Body of pancreas (tissue), 4 donors: ENCODE data around the gene CYP4V2. TPM values are rescaled to one million over a fixed set of nuclear protein-coding genes. Genes with fewer than 3 reads are reported as not detected.

Experiments used
- ATAC-seq: fragments of 150-250 bp; one replicate; pipeline ENCODE4 v1.9.1; 2016
- DNase-seq, 4 donors: peaks; one replicate each; pipeline ENCODE4 v3.0.0-alpha.2; 2019
- H3K27ac ChIP-seq, 4 donors: fragments of 200-600 bp; sonication (generic); 1 replicate in 3 of 4; 2 replicates in 1 of 4; pipeline versions ENCODE4 v1.5.1 to v1.6.1; 2016 to 2019; ENCODE audit warnings: mild to moderate bottlenecking in 1 of 4, mixed read lengths in 1 of 4, moderate library complexity in 1 of 4
- H3K27me3 ChIP-seq, 2 donors: fragments of 200-600 bp; sonication (generic); one replicate each; pipeline ENCODE4 v1.6.0; 2016; ENCODE audit warnings: mild to moderate bottlenecking in 1 of 2
- H3K36me3 ChIP-seq, 2 donors: fragments of 200-600 bp; sonication (generic); replicated peaks in 1 of 2; 2 replicates each; pipeline ENCODE4 v1.5.1; 2016; ENCODE audit warnings: low read depth in 2 of 2; ENCODE audit not compliant: insufficient read depth in 1 of 2
- H3K4me1 ChIP-seq: fragments of 200-600 bp; sonication (generic); one replicate; pipeline ENCODE4 v1.6.0; 2016
- H3K4me3 ChIP-seq, 2 donors: fragments of 200-600 bp; sonication (generic); 1 replicate in 1 of 2; 2 replicates in 1 of 2; pipeline ENCODE4 v1.5.1; 2016 to 2019
- H3K9me3 ChIP-seq, 3 donors: fragments of 200-600 bp; sonication (generic); 1 replicate in 2 of 3; 2 replicates in 1 of 3; pipeline ENCODE4 v1.5.1; 2016
- CTCF ChIP-seq, 7 experiments: fragments of 450-650 bp in 4 of 7; fragments of 200-600 bp in 3 of 7; sonication (generic) in 3 of 7; IDR thresholded peaks; one replicate each; pipeline ENCODE4 v1.5.1; 2016 to 2019; ENCODE audit warnings: antibody characterized with exemption in 7 of 7
- POLR2A ChIP-seq, 3 donors: fragments of 450-650 bp; IDR thresholded peaks; one replicate each; pipeline ENCODE4 v1.6.1; 2016; ENCODE audit warnings: antibody characterized with exemption in 3 of 3, mild to moderate bottlenecking in 2 of 3
- WGBS, 2 donors: methylation state at CpG; one replicate each; pipeline ENCODE4 v1.1.5; 2017; 5-methylcytosine and 5-hydroxymethylcytosine counted together
- intact Hi-C: fragments of 100-400 bp; cut with DNase I; formaldehyde crosslinking; loops from one replicate; pipeline ENCODE4 v1.15.1; 2023
- total RNA-seq, 2 donors: library from RNA; depleted of rRNA; stranded (reverse); fragments of >200 nt; gene quantifications; one replicate each; pipeline ENCODE4 v1.1.0, GENCODE V29; 2016

Gene CYP4V2
- total RNA-seq, 2 donors from 2014 or later = 62.8 to 65.3 TPM

DNA sequence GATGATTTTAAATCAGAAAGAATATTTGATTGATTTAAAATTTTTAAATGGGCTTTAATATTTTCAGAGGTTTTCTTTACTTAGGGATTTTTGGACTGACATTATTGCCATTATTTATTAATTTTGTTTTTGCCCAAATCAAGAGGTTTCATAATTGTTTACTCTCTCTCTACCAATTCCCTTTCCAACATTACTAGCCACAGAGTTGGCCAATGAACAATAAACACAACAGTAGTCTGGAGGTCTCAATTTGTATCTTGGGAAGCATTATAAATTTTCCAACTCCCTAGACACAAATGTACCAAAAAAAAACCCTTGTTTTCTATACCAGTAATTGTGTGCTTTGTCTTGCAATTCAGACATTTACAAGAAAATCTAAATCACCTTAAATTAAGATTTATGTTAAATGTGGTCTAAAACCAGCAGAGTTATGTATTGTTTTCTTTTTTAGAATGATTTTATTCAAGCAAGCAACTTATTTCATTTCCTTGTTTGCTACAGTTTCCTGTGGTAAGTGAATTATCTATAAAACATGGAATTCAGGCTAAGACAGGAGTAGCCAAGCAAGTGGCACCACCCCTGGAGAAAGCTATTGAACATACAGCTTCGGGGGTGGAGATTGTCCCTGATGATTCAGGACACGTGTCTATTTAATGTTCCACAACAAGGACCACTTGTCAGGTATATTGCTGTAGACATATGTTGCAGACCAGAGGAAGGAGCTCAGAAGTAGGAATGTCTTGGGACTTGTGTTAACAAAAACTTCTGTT lies 36.6 kb downstream of the CYP4V2 start:
- Histone ChIP-seq H3K4me1 (peaks cover 8% of the 10 kb centered on the region), H3K27me3 (no peaks in the 10 kb centered on the region), H3K36me3 (no peaks in the 10 kb centered on the region), H3K9me3 (peaks cover 0 to 19% (median 0%) of the 10 kb centered on the region in 3 donors), H3K27ac (peak overlapping the region in 2 of 4 donors; percentile 37 to 43), H3K4me3 (no peak overlapping the region)
- no peak for DNase-seq
- intact Hi-C loops = no loop called here
- TF ChIP-seq POLR2A (IDR thresholded peaks at IDR 0.05) (no peak), CTCF (IDR thresholded peaks at IDR 0.05) (no peak)
- WGBS, 2 donors = 12 to 16% methylated on average over 2 of the region's 2 CpGs
- ATAC-seq = peak; percentile 38

DNA sequence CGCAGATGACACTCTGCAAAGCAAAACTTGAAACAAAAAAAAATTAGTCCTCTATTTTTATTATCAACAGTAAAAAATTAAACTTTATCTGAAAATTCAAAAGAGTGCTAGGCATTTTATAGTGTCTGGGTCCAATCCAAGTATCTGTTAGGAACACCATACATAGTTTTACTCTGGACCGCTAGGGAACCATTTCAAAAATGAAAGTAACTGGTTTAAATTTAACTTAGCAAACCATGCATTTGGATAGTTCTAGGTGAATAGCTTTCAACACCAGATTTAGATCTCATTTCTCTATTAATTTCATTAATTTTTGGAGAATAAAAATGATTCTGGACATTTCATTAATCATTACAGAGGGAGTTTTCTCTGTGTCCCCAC lies 37.1 kb downstream of the CYP4V2 start:
- Histone ChIP-seq H3K27me3 (no peaks in the 10 kb centered on the region), H3K9me3 (peaks cover 0 to 19% (median 0%) of the 10 kb centered on the region in 3 donors), H3K4me3 (no peak overlapping the region), H3K27ac (peak overlapping the region in 2 of 4 donors; percentile 37 to 43), H3K36me3 (no peaks in the 10 kb centered on the region), H3K4me1 (peaks cover 8% of the 10 kb centered on the region)
- DNase-seq = no peak
- 56 to 58% methylated on average over 2 of the region's 2 CpGs for WGBS, 2 donors
- intact Hi-C loops = no loop called here
- ATAC-seq = peak; percentile 33
- peak in 4 of 7 experiments; percentile 0 to 20 (median 13) for TF ChIP-seq CTCF (IDR thresholded peaks at IDR 0.05)
- TF ChIP-seq POLR2A (IDR thresholded peaks at IDR 0.05) = no peak

- DNase-seq (no peak), ATAC-seq (no peak)
- Histone ChIP-seq H3K9me3 (no peaks in the 10 kb centered on the region), H3K27ac (no peak overlapping the region), H3K36me3 (no peaks in the 10 kb centered on the region), H3K4me3 (no peak overlapping the region), H3K4me1 (no peaks in the 10 kb centered on the region), H3K27me3 (no peaks in the 10 kb centered on the region)
- WGBS, 2 donors = 16 to 24% methylated on average over 2 of the region's 2 CpGs
- intact Hi-C loops = no loop called here
- no peak for TF ChIP-seq POLR2A (IDR thresholded peaks at IDR 0.05)
- no peak for TF ChIP-seq CTCF (IDR thresholded peaks at IDR 0.05)
Measured at GRCh38 chr4:186234367-186234766, 43.0 kb downstream of the CYP4V2 start.

DNA sequence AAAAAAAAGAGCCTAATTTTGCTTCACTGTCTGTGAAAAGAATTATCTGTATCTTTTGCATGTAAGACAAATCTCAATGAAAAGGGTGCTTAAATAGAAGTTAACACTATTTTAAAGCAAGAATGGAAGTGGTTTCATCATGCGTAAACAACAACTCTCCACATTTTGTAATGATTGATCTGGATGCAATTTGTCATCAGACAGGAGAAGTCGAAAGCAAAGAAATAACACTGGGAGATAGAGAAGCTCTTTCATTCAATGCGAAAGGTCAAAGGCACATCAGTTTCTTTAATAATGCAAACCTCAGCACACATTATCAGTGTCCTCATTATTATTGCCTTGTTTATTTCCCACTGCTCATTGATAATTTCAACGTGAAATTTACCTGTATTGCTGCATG lies 44.8 kb downstream of the CYP4V2 start:
- WGBS, 2 donors = 69 to 70% methylated on average over 4 of the region's 4 CpGs

More for the DNA sequence above, 44.8 kb downstream of the CYP4V2 start:
- no peak overlapping the region for H3K4me3 ChIP-seq
- intact Hi-C loops = no loop called here
- DNase-seq = no peak
- no peaks in the 10 kb centered on the region for H3K4me1 ChIP-seq
- peaks cover 0 to 2% of the 10 kb centered on the region in 2 donors for H3K36me3 ChIP-seq
- no peak overlapping the region for H3K27ac ChIP-seq
- TF ChIP-seq POLR2A (IDR thresholded peaks at IDR 0.05) (no peak), CTCF (IDR thresholded peaks at IDR 0.05) (no peak)
- no peak for ATAC-seq
- no peaks in the 10 kb centered on the region for H3K27me3 ChIP-seq
- no peaks in the 10 kb centered on the region for H3K9me3 ChIP-seq
